K562 (cell line): ENCODE results near the gene PA2G4. TPM values are rescaled to one million over a fixed set of nuclear protein-coding genes. Genes with fewer than 3 reads are reported as not detected.
A peak's percentile ranks its signal among the peaks of the same experiment; 100 is the strongest.

Experiments used
- DMBX1 ChIP-seq: fragments of 250-450 bp; sonication (Bioruptor Pico); IDR thresholded peaks from 2 replicates; pipeline ENCODE4 v1.8.0; 2022; ENCODE audit warnings: inconsistent platforms, mild to moderate bottlenecking, moderate library complexity, borderline replicate concordance
- NFATC3 ChIP-seq: fragments of 450-650 bp; IDR thresholded peaks from 2 replicates; pipeline ENCODE4 v1.6.1; 2017; ENCODE audit warnings: mild to moderate bottlenecking
- RFX1 ChIP-seq: fragments of 450-650 bp; IDR thresholded peaks from 2 replicates; pipeline ENCODE4 v1.6.1; 2016; ENCODE audit warnings: mild to moderate bottlenecking, moderate library complexity
- ZNF717 ChIP-seq: fragments of 250-450 bp; sonication (Bioruptor Pico); IDR thresholded peaks from 2 replicates; pipeline ENCODE4 v1.5.0; 2021
- polyA plus RNA-seq, 8 experiments: library from polyadenylated mRNA; depleted of rRNA in 4 of 8; stranded (reverse) in 5 of 8; unstranded in 3 of 8; fragments of >200 nt; fragmentation: Nextera tagmentation in 2 of 8; fragmentation: Illumina TruSeq in 1 of 8; extraction: Ambion mirVana in 2 of 8; extraction: Trizol in 1 of 8; gene quantifications; 2 replicates each; pipeline versions ENCODE4 v1.2.1 to v1.2.3, GENCODE V29; 2011 to 2014; ENCODE audit warnings: inconsistent platforms in 1 of 8, missing spikeins in 1 of 8
- total RNA-seq, 7 experiments: library from RNA; depleted of rRNA in 6 of 7; stranded (reverse); fragments of >200 nt in 6 of 7; fragmentation: Illumina TruSeq in 2 of 7; extraction: Trizol in 2 of 7; gene quantifications; 2 replicates each; pipeline versions ENCODE4 v1.2.1 to v1.2.3, GENCODE V29; 2011 to 2021; ENCODE audit warnings: low replicate concordance in 1 of 7
- TF ChIP-seq, protein P1 (sequence below): fragments of 250-450 bp; sonication (Bioruptor Pico); IDR thresholded peaks from 2 replicates; pipeline ENCODE4 v1.8.0; 2021; ENCODE audit warnings: borderline replicate concordance, mild to moderate bottlenecking, moderate library complexity; ENCODE audit not compliant: poor library complexity, severe bottlenecking
- TF ChIP-seq, protein P2 (sequence below): sonication (generic); formaldehyde crosslinking; IDR thresholded peaks from 2 replicates; pipeline ENCODE4 v1.8.0; 2022; ENCODE audit warnings: mild to moderate bottlenecking, low read depth, missing genetic modification reagents
- TF ChIP-seq, protein P3 (sequence below), 2 experiments: fragments of 450-650 bp; formaldehyde crosslinking in 1 of 2; IDR thresholded peaks; 2 replicates each; pipeline versions ENCODE4 v1.4.0 to v1.6.1; 2014 to 2020; ENCODE audit warnings: mild to moderate bottlenecking in 2 of 2, borderline replicate concordance in 1 of 2, low read depth in 1 of 2
- TF ChIP-seq, protein P4 (sequence below): fragments of 250-450 bp; sonication (Bioruptor Pico); IDR thresholded peaks from 2 replicates; pipeline ENCODE4 v1.8.0; 2022; ENCODE audit warnings: inconsistent platforms
- TF ChIP-seq, protein P5 (sequence below): fragments of 250-450 bp; sonication (Bioruptor Pico); IDR thresholded peaks from 2 replicates; pipeline ENCODE4 v1.5.0; 2021; ENCODE audit warnings: mild to moderate bottlenecking, borderline replicate concordance

The PA2G4 gene
- total and polyA plus RNA-seq, 9 of the 15 experiments (the other 6 are each of a cell fraction or from before 2014, with no cell fraction given): 230 to 925 (median 638) TPM

DNA sequence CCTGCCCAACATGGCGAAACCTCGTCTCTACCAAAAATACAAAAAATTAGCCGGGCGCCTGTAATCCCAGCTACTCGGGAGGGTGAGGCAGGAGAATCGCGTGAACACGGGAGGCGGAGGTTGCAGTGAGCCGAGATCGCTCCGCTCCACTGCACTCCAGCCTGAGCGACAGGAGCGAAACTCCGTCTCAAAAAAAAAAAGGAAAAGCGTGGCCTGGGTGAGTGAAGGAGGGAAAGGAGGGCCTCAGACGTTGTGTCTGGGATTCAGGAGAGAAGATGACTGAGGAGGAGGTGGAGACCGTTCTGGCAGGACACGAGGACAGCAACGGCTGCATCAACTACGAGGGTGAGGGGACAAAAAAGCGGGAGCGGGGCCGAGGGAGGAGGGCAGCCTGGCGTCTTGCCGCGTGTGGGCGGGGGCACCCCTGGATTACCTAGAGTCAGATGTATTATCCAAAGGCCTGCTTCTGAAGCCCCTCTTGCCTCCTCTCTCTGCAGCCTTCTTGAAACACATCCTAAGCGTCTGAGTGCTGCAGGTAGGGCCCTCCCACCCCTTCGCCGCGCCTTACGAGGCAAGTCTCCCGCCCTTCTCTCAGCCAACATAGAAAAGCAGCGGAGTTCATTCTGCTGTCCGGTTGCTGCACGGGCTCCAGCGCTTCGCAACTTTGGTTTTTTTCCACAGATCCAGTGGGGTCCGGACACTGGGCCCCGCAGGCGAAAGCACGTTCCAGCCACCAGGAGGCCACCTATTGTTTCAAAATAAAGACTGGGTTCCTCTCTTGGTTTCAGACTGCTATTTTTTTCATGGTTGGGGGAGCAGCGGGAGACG is 53.1 kb downstream of the PA2G4 start (continued):
- TF ChIP-seq, protein P1, sequence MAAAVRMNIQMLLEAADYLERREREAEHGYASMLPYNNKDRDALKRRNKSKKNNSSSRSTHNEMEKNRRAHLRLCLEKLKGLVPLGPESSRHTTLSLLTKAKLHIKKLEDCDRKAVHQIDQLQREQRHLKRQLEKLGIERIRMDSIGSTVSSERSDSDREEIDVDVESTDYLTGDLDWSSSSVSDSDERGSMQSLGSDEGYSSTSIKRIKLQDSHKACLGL (CRISPR knock-in tag): no peak
- TF ChIP-seq DMBX1 (CRISPR knock-in tag): peak; percentile 52; the same call in 1 of the 2 replicates
- no peak for TF ChIP-seq NFATC3
- TF ChIP-seq, protein P2, sequence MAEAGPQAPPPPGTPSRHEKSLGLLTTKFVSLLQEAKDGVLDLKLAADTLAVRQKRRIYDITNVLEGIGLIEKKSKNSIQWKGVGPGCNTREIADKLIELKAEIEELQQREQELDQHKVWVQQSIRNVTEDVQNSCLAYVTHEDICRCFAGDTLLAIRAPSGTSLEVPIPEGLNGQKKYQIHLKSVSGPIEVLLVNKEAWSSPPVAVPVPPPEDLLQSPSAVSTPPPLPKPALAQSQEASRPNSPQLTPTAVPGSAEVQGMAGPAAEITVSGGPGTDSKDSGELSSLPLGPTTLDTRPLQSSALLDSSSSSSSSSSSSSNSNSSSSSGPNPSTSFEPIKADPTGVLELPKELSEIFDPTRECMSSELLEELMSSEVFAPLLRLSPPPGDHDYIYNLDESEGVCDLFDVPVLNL: peak; percentile 43; the same call in 1 of the 2 replicates
- TF ChIP-seq, protein P3, sequence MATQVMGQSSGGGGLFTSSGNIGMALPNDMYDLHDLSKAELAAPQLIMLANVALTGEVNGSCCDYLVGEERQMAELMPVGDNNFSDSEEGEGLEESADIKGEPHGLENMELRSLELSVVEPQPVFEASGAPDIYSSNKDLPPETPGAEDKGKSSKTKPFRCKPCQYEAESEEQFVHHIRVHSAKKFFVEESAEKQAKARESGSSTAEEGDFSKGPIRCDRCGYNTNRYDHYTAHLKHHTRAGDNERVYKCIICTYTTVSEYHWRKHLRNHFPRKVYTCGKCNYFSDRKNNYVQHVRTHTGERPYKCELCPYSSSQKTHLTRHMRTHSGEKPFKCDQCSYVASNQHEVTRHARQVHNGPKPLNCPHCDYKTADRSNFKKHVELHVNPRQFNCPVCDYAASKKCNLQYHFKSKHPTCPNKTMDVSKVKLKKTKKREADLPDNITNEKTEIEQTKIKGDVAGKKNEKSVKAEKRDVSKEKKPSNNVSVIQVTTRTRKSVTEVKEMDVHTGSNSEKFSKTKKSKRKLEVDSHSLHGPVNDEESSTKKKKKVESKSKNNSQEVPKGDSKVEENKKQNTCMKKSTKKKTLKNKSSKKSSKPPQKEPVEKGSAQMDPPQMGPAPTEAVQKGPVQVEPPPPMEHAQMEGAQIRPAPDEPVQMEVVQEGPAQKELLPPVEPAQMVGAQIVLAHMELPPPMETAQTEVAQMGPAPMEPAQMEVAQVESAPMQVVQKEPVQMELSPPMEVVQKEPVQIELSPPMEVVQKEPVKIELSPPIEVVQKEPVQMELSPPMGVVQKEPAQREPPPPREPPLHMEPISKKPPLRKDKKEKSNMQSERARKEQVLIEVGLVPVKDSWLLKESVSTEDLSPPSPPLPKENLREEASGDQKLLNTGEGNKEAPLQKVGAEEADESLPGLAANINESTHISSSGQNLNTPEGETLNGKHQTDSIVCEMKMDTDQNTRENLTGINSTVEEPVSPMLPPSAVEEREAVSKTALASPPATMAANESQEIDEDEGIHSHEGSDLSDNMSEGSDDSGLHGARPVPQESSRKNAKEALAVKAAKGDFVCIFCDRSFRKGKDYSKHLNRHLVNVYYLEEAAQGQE (IDR thresholded peaks at IDR 0.05; ENCODE audit: borderline replicate concordance): peak; percentile 51
- TF ChIP-seq, protein P3 (CRISPR knock-in tag; IDR thresholded peaks at IDR 0.05; ENCODE audit: low read depth): no peak
- no peak for TF ChIP-seq ZNF717 (CRISPR knock-in tag)
- TF ChIP-seq, protein P4, sequence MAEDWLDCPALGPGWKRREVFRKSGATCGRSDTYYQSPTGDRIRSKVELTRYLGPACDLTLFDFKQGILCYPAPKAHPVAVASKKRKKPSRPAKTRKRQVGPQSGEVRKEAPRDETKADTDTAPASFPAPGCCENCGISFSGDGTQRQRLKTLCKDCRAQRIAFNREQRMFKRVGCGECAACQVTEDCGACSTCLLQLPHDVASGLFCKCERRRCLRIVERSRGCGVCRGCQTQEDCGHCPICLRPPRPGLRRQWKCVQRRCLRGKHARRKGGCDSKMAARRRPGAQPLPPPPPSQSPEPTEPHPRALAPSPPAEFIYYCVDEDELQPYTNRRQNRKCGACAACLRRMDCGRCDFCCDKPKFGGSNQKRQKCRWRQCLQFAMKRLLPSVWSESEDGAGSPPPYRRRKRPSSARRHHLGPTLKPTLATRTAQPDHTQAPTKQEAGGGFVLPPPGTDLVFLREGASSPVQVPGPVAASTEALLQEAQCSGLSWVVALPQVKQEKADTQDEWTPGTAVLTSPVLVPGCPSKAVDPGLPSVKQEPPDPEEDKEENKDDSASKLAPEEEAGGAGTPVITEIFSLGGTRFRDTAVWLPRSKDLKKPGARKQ (CRISPR knock-in tag): peak; percentile 93
- no peak for TF ChIP-seq RFX1
- TF ChIP-seq, protein P5, sequence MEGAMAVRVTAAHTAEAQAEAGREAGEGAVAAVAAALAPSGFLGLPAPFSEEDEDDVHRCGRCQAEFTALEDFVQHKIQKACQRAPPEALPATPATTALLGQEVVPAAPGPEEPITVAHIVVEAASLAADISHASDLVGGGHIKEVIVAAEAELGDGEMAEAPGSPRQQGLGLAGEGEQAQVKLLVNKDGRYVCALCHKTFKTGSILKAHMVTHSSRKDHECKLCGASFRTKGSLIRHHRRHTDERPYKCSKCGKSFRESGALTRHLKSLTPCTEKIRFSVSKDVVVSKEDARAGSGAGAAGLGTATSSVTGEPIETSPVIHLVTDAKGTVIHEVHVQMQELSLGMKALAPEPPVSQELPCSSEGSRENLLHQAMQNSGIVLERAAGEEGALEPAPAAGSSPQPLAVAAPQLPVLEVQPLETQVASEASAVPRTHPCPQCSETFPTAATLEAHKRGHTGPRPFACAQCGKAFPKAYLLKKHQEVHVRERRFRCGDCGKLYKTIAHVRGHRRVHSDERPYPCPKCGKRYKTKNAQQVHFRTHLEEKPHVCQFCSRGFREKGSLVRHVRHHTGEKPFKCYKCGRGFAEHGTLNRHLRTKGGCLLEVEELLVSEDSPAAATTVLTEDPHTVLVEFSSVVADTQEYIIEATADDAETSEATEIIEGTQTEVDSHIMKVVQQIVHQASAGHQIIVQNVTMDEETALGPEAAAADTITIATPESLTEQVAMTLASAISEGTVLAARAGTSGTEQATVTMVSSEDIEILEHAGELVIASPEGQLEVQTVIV: no peak
